Stimulated activated CD8-positive, alpha-beta memory T cell treated with anti-CD3 and anti-CD28 coated beads, Interleukin-15, amount 100 ng/mL, for 1 hour (primary cell): ENCODE data around the gene LRIT3.

Experiments used
- DNase-seq: peaks from one replicate; pipeline ENCODE4 v3.0.0-alpha.2; 2020; ENCODE audit warnings: low read depth

The LRIT3 gene

GRCh38 chr4:109908731-109909130 lies 60.8 kb downstream of the LRIT3 start:
- DNase-seq = no peak

DNA sequence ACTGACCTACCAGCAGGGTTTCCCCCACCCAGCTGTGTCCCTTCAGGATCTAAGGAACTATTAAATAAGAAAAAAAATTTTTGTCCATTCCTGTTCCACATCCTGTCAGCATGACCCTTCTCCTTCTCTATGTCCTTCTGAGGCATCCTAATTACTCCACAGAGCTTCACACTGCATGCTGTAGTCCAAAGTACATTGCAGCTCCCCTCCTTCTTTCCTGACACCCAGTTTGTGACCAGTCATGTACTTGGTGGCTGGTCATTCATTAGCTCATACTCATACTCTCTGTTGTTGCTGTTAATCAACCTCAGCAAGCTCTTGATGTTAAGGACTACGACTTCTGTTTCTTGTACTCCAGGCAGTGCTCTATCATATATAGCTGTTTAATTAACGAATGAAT lies 62.3 kb downstream of the LRIT3 start:
- DNase-seq = no peak

- no peak for DNase-seq
Measured at GRCh38 chr4:109912706-109913595, 65.0 kb downstream of the LRIT3 start, which contains the start of gene EGF. TSS of gene EGF (plus strand) at chr4:109912883. CDS start at chr4:109913336, 453 bp downstream.

DNA sequence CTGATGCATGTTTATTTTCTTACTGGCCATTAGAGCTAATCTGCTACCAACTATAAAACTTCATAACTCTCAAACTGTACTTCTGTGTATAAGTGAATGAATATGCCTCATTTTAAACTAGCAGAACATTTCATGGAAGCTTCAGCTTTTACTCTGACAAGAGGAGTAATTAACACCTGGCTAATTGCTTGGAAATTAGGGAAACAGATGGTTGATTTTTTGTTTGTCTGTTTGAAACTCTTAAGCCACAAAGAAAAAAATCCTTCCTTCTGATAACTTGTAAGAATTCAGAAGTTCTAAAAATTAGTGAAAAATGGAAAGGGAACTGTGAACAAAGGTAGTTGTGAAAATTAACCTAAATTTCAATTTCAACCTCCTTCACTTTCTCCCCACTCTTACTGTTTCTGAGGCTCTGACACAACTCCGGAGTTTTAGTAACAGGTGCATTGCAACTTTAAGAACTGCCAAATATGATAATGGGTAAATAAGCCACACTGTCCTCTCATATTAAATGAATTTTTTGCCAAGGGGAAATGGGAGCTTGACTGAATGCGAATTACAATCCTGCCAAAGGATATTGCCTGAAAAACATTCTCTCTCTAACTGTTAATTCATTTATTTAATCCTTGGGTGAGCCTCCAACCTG lies 65.8 kb downstream of the LRIT3 start:
- no peak for DNase-seq

DNA sequence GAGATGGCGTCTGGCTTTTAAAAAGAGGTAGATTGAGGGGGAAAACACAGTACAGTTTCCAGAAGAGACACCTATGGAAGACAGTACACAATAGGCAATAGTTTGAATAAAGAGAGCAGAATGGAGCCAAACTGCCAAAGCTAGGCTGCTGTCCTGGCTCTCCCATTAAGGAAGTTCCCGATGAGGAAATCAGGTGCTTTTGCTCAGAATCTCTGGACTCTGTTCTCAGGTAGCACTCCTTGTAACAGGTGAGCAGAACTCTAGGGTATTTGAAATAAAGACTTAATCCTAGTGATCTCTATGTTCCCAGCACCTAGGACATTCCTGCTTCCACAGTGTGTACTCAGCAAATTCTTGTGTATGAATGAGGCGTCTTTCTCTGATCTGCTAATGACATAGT lies 66.4 kb downstream of the LRIT3 start:
- DNase-seq = no peak

DNA sequence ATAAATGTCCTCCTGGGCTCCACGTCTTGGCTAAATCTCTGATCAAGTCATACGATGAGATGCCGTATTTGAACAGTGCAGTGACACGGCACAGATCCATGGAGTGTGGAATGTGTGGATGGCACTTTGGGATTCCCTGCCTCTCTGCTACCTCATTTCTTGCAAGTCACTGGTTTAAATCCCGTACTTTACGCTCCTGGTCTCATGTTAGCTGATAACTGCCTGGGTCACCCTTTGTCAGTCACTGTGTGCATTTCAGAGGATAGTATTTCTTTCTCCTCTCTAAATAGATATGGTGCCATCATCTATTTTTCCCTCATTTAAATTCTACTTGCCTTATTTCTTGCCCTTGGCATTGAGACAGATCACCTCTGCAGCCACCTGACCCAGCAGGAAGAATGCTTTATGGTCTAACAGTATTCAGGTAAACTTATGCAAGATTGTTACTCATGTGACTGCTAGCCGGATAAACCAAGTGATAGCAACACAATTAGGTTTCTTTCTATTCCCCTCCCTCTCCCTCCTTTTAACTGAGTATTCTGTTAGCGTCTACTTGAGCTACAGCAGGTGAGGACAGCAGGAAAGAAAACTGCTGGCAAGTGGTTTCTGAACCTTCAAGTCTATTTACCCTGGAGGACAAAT lies 67.6 kb downstream of the LRIT3 start:
- no peak for DNase-seq

DNA sequence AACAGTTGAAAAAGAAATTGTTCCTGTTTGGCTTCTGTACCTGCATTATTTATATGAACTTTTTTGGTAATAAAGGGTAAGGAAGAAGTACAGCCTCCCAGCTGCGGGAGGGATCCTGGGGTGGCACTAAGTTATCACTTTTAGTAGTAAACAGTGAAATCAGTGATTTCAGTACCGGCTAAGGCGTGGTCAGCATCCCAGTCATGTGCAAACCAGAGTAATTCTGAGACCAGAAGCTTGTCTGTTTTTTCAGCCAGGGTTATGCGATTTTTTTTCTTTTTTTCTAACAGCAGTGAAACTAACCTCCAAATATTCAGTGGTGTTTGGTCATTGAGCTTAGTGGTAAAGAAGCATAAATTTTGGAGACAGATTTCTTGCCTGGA lies 68.1 kb downstream of the LRIT3 start:
- DNase-seq = no peak

DNA sequence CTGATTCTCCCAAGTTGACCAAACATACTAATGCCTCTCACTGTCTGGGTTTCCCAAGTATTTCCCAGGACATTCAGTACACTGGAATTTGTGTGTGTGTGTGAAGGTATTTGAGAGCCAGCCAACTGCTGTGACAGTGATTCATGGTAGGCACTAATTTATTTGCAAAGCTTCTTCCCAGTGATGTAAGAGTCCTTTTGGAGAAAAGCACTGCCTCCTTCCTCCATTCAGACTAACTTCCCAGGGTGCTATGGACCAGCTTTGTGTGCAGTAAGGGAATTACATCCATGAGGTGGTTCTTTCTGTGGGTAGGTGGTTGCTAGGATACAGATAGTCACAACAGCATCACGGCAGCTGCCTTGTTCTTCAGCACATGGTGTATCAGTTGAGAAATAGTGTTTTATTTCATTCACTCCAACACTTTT lies 73.5 kb downstream of the LRIT3 start:
- no peak for DNase-seq
